GM21786 (cell line): ENCODE data around the gene MYO18B.

Source experiments
- ATAC-seq: cut with Tn5 transposase; IDR thresholded peaks from one replicate; pipeline ENCODE4 v1.9.1; 2021; ENCODE audit not compliant: unreplicated experiment

MYO18B gene

DNA sequence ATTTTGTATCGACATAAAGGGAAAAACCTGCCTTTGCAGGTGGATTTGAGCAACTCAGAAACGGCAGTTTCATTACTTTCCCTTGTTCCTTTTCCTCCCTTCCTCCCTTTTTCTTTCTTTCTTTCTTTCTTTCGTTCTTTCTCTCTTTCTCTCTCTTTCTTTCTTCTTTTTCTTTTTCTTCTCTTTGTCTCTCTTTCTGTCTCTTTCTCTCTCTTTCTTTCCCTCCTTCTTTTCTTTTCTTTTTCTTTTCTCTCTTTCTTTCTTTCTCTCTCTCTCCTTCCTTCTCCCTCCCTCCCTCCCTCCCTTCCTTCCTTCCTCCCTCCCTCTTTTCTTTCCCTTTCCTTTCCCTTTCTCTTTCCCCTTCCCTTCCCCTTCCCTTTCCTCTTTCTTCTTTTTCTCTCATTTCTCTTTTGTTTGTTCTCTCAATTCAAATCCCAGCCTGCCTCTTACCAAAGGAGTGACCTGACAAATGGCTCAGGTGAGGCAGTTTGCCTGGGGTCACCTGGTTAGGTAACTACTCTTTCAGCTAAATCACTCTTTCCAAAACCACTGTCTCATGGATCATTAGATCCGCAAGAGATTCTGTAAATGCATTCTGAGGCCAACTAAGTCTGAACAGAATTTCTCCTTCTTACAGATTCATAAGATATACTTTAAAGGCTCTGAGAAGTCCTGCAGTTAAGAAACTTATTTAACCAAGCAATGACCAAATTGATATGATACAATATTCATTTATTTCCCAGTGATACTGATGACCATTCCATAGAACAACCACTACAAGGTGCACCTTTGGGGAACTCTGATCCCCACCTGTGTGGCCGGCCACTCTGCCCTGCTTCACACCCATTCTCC, 75.3 kb downstream of the MYO18B start:
- ATAC-seq = no peak

DNA sequence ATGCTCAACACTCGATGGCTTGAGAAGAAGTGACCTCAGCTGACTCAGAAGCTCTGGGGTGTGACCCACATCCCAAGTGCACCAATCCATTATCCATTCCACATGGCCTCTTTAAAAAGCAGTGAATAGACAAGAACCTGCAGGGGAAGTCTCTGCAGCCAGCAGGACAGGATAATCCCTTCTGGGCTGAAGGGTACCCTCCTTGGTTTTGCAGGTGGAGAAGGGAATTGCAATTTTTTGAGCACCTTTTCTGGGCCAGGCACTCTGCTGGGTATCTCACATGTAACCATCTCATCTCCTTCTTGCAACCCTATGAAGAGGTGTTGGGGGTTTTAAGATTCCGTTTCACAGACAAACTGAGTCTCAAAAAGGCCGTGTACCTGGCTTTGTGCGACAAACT, 76.6 kb downstream of the MYO18B start:
- ATAC-seq = no peak

DNA sequence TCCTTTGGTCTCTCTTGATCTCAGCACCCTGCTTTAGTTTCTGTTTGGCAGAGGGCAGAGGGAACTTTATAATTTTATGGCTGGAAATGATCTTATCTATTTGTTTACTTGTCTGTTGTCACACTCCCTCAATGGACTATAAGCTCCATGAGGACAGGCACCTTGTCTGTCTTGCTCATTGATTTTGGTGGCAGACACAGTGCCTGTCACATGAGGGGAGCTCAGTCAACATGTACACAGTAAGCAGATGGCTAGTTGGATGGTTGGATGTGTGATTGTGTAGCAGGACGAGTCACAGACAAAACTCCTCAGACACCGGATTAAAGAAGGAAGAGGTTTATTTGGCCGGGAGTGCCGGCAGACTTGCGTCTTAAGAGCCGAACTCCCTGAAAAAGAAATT, 80.4 kb downstream of the MYO18B start:
- ATAC-seq = no peak

DNA sequence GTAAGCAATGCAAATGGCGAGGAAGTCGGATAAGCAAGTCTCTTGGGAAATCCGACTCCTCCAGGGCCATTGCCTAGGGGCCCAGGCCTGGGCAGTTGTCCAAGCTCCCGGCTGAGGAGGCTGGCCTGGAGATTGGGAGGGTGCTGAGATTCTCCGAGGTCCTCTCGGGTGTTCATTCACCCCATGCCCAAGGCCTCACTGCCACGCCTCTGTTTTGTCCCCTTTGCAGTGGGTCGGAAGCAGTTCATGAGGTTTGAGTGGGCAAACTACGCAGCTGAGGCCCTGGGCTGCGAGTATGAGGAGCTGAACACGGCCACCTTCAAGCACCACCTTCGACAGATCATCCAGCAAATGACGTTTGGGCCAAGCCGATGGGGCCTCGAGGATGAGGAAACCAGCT, 81.3 kb downstream of the MYO18B start:
- ATAC-seq = no peak

DNA sequence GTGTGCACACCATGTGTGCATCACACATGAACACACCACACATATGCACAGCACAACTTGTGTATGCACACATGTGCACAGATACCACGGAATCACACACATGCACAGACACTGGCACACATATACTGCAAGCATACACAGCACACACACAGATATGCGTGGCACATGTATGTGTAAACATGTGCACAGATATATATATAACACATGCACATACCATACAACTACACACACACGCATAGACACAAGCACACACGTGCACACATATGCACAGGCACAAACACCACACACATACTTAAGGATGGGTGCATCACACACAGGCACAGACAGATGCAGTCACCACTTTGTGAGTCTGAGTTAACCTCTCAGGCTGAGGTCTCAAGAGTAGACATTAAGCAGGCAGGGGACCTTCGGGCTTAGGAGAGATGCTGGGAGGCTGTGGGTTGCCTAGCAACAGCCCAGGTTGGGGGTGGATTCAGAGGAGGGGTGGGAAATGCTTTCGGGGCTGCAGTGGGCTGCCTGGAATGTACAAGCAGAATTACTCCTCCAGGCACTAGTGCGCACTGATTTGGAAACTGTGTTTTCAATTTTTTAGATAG, 82.9 kb downstream of the MYO18B start:
- no peak for ATAC-seq

DNA sequence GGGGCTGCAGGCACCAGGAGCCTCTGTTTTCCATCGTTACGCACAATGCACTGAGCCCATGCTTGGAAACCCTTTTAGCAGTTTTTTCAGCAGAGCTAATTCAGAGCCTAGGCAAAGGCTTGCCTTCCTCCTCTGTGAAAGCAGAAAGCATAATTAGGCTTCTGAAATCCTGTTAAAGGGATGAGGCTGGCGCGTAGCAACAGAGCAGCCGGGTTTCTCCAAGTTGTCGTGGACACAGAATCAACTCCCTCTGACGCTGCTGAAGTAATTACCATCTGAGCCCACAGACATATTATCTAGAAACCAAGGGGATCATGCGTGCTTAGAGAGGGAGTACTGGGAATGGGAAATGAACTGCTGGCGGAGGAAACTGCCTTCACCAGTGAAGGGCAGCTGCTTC, 85.4 kb downstream of the MYO18B start:
- no peak for ATAC-seq

DNA sequence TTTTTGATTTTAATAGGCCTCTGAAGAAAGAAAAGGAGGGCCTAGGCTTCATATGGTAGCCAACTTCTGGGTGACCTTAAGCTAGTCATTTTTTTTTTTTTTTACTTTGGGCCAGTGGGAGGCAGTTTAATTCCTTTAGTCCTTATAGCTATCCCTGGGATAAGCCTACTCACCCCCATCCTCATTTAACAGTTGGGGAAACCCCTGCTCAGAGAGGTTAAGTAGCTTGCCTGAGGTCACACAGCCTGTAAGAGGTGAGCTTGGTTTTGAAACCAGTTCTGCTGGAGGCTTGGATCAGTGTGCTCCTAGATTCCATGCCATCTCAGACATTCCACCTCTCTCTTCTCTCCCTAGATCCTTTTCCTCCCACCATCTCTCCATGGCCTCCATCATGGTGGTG, 86.4 kb downstream of the MYO18B start:
- no peak for ATAC-seq

DNA sequence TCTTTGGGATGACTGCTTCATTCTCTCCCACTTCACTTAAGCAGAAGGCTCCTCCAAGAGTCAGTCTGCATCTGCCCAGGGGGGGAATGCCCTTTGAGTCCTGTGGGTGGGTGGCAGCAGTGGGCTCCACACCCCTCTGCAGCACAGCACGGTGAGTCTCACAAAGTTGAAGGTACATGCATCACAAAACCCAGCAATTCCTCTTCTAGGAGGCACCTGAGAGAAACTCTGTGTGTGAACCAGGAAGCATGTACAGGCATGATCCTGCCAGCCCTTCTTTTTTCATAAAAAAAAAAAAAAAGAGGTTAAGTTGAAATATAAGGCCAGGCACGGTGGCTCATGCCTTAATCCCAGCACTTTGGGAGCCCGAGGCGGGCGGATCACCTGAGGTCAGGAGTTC, 87.2 kb downstream of the MYO18B start:
- ATAC-seq = no peak

DNA sequence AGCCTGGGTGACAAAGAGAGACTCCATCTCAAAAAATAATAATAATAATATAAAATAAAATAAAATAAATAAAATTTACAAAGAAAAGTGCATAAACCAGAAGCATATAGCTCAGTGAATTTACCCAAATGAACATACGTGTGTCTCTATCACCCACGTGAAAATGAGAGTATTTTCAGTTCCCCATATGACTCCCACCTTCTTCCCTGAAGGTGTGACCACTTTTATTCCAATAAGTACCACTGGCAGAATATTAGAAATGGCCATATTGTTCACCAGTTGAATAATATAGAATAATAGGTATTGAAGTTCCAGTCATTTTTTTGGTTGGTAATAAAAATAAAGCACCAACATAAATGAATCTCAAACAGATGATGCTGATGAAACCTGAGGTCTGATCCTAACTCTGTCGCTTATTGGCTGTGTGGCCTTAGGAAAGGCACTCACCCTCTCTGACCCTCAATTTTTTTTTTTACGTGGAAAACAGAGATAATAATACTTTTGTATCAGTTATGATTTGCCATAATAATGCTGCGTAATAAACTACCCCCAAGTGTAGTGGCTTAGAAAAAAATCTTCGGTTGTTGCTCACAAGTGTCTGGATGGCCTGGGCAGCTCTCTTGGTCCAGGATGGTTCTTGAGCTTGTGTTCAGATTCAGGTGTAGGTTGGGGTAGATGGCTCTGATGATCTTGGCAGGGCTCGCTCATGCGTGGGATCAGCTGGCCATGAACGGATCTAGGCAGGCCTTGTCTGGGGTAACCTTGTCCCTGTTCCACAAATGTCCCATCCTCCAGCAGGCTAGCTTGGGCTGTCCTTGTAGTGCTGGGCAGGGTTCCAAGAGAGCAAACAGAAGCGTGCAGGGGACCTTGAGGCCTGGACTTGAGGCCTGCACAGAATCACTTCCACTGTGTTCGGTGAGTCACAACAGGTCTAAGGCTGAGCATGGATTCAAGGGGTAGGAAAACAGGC, 88.1 kb downstream of the MYO18B start:
- ATAC-seq = no peak

DNA sequence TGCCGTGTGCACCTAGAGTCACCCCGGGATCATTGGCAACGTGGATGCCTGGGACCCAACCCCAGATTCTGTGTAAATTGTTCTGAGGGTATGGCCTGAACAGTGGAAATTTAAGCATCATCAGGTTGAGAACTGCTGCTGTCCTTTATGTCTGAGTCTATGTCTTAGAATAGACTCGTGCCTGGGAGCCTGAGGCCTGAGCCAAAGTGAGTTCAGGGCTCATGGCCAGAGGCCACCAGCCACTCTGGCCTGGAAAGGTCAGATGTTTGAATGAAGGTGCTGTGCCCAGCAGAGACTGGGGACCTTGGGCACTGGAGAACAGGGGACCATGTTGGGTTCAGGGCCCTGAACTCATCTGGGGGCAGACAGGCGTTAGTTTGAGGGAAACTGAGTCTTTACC, 91.1 kb downstream of the MYO18B start:
- no peak for ATAC-seq

DNA sequence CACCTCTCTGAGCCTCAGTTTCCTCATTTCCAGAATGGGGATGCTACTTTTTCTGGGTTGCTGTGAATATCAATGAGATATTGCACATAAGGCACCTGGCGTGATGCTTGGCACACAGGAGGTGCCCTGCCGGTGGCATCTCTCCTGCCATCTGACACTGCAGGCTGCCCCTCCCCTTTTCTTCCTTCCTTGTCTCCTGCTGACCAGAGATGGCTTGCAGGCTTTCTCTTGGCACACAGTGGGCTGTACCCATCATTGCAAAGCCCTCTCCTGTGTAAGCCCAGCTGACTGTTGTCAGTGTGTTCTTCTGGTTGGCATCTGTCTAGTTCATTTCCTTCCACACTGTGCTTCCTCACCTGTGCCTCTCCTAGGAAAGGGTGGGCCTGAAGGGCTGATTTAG, 91.7 kb downstream of the MYO18B start:
- no peak for ATAC-seq

DNA sequence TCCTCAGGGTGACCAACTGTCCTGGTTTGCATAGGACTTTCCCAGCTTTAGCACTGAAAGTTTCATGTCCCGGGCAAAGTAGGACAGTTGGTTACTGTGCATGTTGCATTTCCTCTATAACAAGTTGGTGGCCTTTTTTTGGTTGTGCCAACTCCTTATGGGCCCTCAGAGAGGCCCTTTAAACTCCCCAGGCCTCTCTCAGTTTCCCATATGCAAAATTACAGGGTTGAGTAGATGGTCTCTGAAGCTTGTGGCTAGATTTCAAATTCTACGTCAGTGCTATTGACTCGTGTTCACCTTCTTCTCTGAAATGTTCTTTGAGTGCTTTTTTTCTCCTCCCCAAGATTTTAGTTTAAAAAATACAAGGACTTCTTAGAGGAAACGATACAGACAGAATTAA, 92.5 kb downstream of the MYO18B start:
- no peak for ATAC-seq

DNA sequence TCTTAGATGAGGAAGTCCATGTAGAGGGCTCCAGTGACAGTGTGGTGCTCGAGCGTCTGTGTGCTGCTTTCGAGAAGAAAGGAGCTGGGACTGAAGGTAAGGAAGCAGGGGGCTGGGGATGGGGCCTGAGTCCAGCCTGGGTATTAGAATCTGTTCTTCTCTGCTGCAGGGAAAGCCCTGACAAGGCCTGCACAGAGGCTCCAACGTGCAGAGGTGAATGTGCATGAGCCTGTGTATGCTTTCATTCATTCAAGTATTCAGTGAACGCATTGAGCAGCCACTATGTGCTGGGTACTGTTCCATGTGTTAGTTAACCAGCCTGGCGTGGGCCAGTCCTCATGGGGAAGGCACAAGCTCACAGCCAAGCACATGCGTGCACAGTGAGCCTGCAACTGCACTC, 93.4 kb downstream of the MYO18B start:
- no peak for ATAC-seq

DNA sequence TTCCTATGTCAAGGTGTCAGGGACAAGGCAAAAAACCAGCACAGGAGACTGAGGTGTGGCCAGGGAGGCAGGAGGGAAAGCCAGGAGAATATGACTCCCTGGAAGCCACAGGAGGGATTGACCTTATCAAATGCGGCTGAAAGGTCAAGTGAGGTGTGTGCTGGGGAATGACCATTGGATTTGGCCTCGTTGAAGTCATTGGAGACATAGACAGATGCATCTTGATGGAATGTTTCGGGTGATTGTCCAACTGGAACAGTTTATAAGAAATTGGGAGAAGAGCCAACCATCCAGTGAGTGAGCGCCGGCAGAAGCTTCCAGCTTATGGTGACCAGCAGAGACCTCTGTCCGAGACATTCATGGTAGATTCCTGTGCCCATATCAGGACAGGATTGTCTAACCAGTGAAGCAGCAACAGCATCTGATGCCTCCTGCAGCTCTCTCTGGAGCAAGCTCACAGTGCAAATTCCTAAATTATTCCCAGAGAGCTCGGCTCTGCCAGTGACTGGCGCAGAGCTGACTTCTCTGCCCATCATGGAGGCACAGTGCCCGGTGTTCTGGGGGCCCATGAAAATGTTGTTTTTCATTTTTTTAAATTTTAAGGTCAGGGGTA, 95.4 kb downstream of the MYO18B start:
- no peak for ATAC-seq

DNA sequence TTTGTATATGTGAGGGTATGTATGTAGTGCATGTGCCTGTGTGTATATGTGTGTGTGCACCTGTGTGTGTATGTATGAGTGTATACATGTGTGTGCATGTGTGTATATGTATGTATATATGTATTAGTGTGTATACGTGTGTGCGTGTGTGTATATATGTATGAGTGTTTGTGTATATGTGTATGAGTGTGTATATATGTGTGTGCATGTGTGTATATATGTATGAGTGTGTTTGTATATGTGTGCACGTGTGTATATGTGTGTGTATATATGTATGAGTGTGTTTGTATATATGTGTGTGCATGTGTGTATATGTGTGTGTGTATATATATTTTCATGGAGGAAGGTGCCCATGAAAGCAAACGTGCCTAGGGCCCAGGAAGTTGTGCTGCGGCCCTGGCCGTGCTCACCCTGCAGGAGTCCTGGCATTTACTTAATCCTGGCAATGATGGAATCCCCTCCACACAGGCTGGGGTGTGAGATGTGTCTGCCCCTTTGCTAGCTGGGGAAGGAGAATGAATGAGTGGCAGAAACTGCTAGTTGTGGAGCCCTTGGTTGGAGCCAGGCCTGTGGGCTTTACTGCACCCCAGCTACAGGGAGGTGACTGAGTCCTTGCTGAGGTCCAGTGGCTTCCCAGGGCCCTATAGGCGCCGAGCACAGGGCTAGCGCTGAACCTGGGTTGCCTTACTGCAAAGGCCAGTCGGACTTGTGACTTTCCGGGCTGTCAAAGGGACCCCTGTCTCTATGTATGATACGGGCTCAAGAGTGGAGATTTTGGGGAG, 97.2 kb downstream of the MYO18B start:
- no peak for ATAC-seq

DNA sequence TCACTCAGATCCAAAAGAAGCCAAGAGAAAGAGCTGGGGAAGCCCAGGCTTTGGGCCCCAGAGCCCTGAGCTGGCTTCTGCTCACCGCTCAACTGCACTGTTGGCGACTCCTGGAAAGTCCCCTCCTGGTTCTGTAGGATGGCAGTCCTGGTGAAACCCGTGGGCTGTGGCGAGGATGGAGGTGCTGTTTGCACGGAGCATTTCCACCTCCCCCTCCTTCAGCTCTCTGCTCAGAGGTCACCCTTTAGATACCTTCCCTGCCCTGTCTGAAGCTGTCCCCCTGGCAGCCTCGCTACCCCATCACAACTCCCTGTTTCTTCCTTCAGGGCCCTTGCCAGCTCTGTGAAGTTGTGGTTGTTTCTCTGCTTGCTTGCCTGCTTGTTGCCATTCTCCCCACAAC, 97.8 kb downstream of the MYO18B start:
- ATAC-seq = no peak

DNA sequence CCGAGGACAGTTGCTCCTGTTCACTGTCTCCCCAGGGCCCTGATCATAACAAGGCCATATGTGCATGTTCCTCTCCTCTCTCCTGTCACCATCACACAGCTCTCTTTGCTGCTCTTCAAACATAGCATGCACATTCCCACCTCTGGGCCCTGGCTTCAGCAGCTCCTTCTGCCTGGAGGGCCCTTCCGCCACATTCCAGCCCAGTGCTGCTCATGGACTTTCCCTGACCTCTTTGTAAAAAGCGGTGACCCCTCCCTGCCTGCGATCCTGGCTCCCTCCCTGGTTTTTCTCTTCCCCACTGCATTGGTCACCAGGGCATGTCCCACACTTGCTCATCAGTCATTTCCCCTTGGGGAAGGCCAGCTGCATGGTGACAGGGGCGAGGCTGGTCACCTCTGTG, 98.2 kb downstream of the MYO18B start:
- no peak for ATAC-seq

DNA sequence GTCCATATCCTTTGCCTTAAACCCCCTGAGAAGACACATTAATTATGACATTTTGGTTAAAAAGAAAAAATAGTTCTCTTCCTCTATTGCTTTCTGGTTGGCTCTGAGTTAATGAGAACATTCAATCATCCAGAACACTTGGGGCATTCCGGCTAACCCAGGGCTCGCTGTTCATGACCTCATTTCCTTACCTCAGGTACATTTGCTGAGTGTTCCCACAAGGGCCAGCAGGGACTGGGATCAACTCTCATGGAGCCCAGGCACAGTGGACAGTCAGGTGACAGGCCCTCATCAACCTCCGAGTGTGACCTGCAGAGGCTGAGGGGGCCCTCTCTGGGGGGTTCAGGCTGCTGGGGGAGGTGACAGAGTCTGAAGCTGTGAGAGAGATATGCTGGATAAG, 98.9 kb downstream of the MYO18B start:
- no peak for ATAC-seq

DNA sequence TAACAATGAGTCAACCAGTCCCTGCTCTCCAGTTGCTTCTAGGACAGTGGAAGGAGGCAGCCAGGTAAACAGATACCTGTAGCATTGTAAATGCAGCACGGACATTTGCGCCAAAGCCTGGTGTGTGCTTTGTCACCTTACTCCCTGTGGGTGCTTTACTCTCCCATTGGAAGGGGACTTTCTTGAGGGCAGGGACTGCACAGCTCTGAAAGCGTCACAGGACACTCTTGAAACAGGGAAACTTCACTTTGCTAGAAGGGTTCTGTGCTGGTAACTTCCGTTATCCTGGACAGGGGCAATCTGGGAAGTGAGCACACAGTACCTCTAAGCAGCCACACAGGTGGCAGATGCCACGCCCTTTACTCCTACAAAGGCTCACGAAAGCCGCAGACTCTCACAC, 99.8 kb downstream of the MYO18B start:
- ATAC-seq = no peak

DNA sequence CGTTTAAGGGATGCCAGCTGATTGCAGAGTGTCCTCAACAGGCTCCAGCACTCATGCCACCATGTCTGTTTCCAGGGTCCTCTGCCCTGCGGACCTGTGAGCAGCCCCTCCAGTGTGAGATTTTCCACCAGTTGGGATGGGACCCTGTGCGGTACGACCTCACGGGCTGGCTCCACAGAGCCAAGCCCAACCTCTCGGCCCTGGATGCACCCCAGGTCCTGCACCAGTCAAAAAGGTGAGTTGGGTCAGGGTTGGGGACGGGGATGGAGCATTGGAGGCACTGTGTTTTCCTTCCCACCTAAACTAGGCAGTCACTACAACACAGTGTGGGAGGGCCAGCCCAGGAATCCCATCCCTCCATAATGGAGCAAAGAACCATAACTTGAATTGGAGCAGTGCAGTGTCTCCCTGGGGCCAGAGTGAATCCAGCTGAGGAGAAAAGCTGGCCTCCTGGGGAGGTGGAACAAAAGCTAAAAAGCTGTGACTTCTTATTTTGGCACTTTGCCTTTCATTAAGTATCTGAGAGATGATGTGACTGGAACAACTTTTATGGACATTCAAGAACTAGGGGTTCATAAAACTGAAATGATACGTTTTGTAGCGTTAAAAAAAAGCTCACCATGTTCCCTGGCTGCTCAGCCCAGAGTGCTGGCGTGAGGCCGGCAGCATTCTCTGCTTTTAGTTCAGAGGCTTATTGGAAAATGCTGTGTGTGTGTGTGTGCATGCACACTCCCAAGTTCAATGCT, 101.8 kb downstream of the MYO18B start:
- no peak for ATAC-seq
